NCI-H510A treated with DMSO at 0.1 percent for 48 hours (cell line): ENCODE measurements around the gene COPE.
"Not testable (repeated sequence)": the region's sequence is repeated elsewhere in the genome, so short reads cannot be mapped to it uniquely, and the experiment has no call there.

Experiments
- DNase-seq: peaks from one replicate; lab custom pipeline; 2025; lab: John Stamatoyannopoulos, UW

Gene COPE

DNA sequence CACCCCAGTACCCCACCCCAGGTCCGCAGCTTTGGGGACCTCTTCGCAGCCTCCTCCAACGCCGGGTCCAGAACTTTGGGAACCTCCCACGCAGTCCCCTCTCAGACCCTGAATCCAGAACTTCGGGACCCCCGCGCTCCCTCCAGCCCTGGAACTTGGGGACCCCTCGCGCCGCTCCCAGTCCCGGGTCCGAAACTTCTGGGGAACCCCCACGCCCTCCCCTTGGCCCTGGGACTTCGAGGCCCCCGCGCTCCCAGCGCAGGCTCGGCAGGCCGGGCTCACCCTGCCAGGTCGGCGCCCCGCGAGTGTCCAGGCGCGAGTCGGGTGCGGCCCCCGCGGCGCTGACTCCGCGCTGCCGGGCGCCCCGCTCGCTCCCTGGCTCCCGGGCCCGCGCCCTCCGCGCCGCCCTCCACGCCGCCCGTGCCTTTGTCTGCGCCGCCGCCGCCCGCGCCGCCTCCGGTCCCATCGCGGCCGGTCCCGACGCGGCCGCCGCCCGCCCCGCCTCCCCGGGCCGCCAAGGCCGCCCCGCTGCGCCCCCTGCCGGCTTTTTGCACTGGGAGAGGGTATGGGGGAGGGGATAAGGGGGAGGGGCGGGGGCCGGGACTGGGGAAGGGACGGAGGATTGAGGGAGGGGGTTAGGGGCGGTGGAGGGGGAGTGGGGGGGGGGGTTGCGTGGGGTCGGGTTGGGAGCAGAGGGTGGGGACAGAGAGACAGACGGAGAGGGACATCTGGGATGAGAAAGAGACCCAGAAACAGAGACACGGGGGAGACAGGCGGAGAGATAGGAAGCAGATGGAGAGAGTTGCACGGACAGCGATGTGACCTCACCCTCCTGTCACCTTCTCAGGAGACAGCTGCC lies 21.8 kb upstream of the COPE start, which contains the start of gene HOMER3:
Gene HOMER3, minus strand, starts transcription at position 449 of the 859 bp plus-strand sequence. CDS start 2,235 bp downstream, outside the sequence.
- DNase-seq, result peak; percentile 64

DNA sequence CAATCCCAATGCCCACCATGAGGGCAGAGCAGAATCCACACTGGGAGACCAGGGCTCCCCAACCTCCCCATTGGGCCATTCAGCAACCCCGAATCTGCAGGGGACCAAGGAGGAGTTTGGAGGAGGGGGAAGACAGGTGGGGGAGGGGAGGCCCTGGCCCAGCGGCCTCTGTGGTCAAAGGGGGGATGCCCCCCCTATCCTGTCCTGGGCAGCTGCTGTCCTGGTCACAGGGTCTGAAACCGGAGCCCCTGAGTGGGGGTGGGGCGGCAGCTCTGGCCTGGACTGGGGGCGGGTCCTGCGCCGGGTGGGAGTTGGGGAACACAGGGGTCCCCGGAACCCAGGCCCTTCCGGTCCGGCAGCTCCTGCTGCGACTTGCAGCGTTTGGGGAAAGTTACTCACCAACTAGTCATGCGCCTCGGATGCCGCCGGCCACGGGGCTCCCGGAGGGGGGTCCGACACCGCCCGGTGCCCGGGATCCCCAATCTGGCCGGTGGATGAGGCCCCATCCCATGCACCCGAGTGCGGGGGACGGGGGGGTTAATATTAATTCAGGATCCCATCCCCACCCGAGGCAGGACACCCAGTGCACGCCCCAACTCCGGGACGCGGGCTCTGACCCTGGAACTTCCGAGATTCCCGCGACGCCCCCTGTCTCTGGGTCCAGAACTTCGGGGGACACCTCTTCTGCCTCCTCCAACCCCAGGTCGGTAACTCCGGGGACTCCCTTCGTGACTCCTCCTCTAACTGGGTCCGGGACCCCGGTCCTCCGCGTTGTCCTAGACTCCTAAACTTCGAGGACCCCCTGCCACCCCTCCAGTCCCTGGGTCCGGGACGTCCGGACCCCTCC lies 21.0 kb upstream of the COPE start:
- DNase-seq, result no peak

DNA sequence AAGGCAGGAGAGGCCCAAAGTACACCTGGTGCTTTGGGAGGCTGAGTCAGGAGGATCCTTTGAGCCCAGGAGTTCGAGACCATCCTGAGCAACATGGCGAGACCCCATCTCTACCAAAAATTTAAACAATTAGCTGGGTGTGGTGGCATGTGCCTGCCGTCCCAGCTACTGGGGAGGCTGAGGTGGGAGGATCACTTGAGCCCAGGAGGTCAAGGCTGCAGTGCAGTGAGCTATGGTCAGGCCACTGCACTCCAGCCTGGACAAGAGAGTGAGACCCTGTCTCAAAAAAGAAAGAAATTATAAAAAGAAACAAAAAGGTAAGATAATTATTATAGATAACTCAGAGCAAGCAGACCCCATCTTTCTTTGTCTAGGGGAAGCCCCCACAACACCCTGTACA lies 20.0 kb upstream of the COPE start:
- DNase-seq, result no peak

DNA sequence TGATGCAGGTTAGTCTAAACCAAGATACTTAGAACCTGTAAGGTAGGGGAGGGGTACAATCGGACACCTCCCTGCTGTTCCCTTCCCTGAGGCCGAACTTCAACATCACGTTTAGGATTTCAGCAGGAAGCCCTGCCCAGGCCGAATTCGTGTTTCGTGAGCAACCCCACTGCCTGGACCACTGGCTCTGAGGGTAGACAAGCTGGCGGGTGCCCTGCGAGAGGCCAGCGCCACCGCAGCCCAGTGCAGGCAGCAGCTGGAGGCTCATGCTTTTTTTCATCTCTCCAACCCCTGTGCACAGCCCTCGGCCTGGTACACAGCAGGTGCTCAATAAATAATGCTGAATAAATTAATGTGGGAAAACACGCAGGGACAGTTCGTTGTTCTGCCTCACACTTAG lies 14.1 kb upstream of the COPE start:
- no peak for DNase-seq

DNA sequence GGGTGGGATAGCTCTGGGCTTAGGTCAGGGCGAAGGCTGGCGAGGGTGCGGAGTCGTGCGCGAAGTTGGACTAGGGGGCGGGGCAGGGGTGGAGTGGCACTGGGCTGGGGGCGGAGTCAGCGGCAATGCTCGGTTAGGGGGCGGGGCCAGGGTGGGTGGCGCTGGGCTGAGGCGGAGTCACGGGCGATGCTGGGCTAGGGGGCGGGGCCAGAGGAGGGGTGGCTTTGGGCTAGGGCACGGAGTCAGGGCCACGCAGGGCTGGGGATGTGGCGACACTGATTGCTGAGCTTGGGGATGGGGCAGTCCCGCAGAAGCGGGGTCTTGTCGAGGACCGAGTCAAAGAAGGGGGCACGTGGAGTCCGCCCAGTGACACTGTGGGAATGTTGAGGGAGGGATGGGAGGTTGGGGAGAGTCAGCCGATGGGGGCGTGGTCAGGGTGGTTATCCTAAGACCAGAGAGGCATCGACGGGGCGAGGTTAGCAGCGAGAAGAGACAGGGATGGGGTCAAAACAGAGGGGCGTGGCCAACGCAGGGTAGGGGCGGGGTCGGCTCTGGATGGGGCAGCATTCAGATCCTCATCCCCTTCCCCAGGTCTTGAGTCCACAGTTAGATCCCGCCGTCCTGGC lies 13.1 kb upstream of the COPE start:
- no peak for DNase-seq

DNA sequence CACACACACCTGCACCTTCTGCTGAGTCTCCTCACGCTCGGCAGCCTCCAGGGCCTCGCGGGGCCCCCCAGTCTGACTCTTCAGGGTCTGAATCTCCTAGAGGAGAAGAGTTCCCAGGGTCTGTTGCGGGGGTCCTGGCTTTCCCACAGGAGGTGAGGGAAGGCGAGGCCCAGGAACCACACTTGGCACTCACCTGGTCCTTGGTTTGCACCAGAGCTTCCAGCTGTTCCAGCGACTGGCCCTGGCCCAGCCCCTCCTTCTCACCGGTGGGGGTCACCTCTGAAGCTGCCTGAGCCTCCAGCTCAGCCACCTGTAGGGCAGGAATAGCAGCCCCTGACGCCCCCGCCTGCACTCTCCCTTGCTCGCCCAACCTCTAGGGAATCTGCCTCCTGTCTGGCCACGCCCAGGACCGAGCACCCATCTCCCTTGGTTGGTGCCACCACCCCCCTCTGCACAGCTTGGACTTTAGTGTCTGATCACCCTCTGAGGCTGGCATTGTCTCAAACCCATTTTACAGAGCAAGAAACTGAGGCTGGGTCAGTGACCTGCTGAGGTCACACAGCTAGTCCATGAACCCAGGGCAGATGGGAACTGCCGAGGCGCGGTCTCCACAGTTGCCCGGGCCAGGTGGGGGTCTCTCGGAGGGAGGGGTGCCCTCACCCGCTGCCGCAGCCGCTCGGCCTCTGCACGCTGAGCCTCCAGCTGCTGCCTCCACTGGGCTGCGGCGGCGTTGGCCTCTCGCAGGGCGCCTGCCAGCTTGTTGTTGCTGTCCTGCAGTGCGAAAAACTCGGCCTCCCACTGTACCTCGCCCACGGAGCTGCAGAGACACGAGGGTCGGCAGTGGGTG lies 12.4 kb upstream of the COPE start:
- no peak for DNase-seq

DNA sequence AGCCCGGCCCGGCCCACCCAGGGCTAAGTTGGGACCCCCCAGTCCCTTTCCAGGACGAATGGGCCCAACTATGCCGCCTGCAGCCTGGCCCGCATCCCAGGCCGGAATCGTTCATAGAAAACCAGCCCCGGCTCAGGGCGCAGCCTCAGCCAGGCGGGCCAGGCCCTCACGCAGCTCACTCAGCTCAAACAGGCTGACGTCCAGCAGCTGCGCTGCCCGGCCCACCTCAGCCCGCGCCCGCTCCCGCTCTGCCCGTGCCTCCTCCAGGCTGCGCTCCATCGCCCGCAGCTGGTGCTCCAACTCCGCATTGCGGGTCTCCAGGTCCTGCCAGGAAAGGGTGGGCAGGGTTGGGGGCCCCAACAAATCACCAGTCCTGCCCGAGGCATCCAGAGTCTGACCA lies 10.1 kb upstream of the COPE start:
- DNase-seq, result no peak

DNA sequence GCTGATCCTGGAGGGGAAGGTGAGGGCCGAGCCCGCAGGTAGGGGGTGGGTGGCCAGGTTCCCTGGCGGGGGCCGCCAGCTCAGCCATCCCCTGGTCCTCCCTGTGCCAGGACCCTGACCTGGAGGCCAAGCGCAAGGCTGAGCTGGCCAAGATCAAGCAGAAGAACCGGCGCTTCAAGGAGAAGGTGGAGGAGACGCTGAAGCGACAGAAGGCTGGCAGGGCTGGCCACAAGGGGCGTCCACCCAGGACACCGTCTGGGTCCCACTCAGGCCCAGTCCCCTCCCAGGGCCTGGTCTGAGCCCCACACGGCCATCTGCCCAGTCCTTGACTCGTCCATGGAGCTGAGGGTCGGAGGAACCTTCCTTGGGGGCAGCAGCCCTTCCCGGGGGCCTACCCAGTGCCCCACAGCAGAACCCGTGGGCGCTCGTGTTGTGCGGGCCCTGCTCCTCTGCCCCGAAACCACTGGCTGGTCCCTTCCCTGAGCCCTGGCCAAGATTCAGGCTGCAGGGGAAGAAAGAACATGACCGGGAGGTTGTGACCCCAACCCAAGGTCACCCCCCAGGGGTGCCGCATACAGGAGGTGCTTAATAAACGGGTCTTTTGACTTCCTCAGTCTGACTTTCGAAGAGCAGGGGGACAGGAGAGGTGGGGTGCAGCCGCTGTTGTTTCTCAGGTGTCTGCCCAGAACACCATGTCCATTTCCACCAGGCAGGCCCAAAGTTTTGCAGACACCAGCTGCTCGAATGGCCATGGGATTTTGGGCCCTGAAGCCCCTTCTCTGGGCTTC lies 9.0 kb upstream of the COPE start:
- no peak for DNase-seq

DNA sequence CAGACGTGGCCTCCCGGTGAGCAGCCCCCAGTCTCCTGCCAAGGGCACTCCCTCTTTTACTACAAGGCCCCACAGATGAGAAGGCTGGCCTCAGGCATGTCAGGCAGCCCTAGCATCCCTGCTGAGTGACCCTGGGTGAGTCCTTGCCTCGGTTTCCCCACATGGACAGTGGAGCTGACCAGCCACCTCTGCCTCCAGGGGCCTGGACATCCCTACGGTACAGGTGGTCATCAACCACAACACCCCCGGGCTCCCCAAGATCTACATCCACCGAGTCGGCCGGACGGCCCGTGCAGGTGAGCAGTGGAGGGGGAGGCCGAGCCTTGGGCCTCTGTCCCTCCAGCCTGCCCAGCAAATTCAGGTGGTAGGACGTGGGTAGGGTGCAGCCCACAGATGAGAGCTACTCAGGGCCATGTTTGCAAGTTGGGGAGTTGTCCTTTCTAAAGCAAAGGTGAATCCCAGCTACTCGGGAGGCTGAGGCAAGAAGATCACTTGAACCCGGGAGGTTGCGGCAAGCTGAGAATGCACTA lies 5.6 kb upstream of the COPE start:
- no peak for DNase-seq

DNA sequence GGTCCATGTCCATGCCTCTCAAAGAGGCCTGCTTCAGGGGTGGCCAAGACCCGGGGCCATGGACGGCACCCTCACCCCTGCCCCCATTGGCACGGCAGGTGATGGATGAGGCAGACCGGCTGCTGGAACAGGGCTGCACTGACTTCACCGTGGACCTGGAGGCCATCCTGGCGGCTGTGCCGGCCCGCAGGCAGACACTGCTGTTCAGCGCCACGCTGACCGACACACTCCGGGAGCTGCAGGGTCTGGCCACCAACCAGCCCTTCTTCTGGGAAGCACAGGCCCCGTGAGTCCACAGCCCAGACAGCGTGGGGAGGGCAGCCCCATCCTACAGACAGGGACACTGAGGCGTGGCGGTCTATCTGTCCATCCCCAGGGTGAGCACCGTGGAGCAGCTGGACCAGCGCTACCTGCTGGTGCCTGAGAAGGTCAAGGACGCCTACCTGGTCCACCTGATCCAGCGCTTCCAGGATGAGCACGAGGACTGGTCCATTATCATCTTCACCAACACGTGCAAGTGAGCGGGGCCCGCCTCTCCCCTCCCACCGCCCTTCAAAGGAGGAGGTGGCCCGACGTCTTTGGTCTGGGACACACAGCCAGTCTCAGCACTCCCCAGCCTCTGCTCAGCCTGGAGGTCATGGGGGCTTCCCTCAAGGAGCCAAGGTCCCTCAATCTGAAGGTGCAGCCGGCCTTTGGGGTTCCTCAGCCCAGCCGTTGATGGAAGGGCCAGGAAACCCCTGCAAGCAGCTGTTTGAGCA lies 3.2 kb upstream of the COPE start:
- no peak for DNase-seq

DNA sequence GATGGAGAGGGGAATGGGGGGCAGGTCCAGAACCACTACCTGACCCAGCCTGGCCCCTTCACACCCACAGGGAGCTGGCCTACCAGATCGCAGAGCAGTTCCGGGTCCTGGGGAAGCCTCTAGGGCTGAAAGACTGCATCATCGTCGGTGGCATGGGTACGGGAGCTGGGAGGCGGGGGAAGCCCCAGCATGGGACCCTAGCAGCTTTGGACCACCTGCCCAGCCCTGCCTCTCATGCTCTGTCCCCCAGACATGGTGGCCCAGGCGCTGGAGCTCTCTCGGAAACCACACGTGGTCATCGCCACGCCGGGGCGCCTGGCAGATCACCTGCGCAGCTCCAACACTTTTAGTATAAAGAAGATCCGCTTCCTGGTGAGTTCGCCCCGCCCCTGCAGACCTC lies 2.4 kb upstream of the COPE start:
- no peak for DNase-seq

DNA sequence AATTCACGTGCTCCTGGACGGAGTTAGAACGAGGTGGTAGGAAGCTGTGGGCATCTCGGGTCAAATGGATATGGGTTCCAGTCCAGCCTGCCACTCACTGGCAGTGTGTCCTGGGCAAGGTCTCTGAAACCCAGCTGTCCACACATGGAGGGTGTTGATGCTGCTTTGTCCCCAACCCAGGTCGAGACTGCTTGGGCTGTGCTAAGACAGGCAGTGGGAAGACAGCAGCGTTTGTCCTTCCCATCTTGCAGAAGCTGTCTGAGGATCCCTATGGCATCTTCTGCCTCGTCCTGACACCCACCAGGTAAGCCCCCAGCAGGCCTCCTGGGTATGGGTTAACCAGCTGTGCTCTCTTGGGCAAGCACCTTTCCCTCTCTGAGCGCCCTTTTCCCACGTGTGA lies 1.2 kb upstream of the COPE start:
- DNase-seq, result no peak

DNA sequence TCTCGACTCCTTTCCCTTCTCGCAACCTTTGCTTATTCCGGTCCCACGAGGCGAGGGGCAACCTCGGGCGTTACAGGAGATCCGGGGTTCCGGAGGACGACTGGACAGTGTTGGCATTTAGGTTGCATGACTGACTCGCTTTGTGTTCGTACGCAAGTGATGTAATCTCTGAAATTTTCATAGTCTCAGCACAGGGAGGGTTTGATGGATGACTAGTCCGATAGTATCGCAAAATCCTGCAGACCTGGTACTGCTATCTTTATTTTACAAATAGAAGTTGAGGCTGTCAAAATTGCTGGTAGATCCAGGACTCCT lies 670 bp upstream of the COPE start:
- DNase-seq, result no peak

DNA sequence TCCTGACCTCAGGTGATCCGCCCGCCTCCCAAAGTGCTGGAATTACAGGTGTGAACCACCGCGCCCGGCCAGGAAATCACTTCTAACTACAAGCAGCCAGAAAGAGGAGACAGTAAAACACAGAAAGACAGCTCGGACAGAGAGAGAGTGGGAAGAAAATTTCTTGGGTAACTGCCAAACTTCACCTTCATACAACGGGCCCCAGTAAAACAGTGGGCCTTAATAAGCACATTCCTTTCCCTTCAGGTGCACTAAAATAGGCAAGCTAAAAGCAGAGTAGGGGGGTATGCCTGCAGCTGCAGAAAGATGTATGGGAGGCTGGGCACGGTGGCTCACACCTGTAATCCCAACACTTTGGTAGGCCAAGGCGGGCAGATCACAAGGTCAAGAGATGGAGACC lies 1.6 kb downstream of the COPE start:
- not testable (repeated sequence) for DNase-seq

DNA sequence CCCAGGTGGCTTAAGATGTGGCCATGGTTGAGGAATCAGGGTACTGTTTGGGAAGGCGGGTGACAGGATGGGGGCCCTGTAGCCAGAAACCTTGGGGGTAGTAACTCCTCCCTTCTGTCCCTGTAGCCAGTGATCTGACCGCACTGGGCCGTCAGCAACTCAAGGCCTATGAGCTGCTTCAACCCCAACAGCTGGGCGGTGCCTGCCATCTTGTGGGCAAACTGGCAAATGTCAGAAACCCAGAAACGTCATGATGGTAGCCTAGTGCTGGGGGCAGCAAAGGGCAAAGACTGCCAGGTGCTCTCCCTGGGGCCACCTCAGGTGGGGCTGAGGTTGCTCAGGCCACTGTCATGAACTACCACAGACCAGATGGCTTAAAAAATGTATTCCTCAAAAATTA lies 3.5 kb downstream of the COPE start:
- DNase-seq, result peak; percentile 42

DNA sequence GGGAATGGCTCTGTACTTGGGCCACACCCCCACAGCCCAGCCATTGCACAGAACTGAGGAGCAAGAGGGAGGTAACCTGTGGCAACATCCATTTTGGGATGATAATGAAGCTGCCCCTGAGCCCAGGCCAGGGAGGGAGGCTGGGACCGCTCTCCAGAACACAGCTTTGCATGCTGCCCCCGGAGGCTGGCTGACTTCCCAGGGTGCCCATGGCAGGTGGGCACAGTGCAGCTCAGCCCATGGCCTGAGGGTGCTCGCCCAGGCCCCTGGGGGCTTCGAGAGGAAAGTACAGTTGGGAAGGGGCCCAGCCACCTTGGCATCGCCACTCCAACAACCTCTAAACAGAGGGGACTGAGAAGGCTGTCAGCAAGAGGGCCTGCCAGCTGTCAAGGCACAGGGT lies 5.7 kb downstream of the COPE start:
- DNase-seq, result no peak

DNA sequence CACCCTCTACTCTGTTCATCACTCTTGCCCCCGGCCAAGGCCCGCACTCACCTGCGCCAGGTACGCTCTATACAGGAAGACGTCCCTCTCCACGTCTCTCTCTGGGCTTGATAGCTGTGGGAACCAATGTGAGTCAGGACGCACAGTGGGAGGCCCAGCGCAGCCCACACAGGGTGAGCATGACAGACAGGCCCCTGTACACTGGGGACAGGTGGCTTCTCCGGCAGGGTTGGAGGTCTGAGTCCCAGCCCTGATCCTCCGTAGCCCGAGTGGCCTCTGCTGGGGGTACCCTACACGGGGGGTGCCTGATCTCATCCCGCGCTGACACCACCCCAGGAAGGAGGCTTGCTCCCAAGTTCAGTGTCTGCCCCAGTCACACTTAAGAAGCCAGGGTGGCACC lies 6.3 kb downstream of the COPE start:
- no peak for DNase-seq

DNA sequence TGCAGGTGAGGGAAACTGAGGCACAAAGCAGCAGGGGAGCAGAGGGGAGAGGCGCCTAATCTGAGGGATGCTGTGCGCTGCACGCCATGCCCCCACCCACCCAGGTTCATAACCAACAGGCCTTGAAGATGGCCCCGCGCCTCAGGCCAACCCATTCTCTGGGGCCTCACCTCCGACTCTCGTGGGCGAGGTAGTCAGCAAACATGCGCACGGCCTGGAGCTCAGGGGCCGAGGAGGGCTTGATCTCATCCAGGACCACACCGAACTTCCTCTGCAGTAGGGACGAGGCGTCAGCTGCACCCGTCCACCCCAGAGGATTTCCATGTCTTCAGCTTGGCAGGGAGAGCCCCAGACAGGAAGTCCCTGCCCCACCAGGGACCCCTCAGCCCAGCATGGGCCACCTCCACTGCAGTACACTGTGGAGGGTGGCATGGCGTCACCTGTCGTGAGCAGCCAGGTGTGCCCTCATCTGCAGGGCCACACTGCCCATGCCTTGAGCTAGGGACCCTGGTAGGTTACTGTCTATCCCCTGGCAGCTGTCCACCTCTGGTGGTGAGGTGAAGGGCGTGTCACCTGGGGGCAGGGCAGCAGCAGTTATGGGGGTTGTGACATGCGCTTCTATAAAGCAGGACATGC lies 8.3 kb downstream of the COPE start:
- no peak for DNase-seq

DNA sequence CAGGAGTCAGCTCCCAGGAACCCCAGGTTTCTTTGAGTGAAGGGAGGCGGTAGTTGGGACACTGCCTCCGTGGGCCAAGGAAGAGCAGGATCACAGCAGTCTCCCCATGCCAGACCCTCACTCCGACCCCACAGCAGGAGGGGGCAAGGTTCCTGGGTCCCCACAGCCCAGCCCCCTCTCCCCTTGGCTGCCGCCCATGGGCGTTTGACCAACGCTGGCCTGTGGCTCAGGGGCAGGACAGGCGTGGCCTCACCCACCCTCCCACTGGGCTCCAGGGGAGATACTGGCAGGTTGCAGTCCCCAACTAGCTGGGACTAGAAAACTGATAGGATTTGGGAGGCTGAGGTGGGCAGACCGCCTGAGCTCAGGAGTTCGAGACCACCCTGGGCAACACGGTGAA lies 9.2 kb downstream of the COPE start:
- no peak for DNase-seq
